K562 (cell line): ENCODE results near the gene RBBP4. TPM values are rescaled to one million over a fixed set of nuclear protein-coding genes. Genes with fewer than 3 reads are reported as not detected.

ENCODE experiments used
- ARID2 ChIP-seq: fragments of 450-650 bp; IDR thresholded peaks from 2 replicates; pipeline ENCODE4 v1.6.1; 2017; ENCODE audit warnings: antibody characterized with exemption, mild to moderate bottlenecking
- GMEB1 ChIP-seq: fragments of 250-450 bp; sonication (Bioruptor Pico); IDR thresholded peaks from 2 replicates; pipeline ENCODE4 v1.4.0; 2020; ENCODE audit warnings: mild to moderate bottlenecking
- MAFG ChIP-seq: fragments of 450-650 bp; conservative IDR thresholded peaks from 2 replicates; pipeline ENCODE4 v1.6.1; 2016; ENCODE audit warnings: missing genetic modification characterization, missing compliant biosample characterization
- MYBL2 ChIP-seq, 2 experiments: fragments of 450-650 bp in 1 of 2; sonication (generic) in 1 of 2; formaldehyde crosslinking in 1 of 2; IDR thresholded peaks; 2 replicates each; pipeline versions ENCODE4 v1.6.1 to v1.8.1; 2017 to 2022; ENCODE audit warnings: borderline replicate concordance in 1 of 2, inconsistent platforms in 1 of 2, low read depth in 1 of 2, mild to moderate bottlenecking in 1 of 2, missing genetic modification reagents in 1 of 2, moderate library complexity in 1 of 2
- NFE2L1 ChIP-seq: fragments of 450-650 bp; IDR thresholded peaks from 2 replicates; pipeline ENCODE4 v1.6.1; 2016; ENCODE audit warnings: missing genetic modification characterization, low read depth, mild to moderate bottlenecking, missing compliant biosample characterization, moderate library complexity, borderline replicate concordance
- PCBP2 ChIP-seq: fragments of 200-400 bp; formaldehyde crosslinking; IDR thresholded peaks from 2 replicates; pipeline ENCODE4 v1.6.1; 2018; ENCODE audit warnings: low read length, low read depth, mild to moderate bottlenecking, moderate library complexity; ENCODE audit not compliant: poor library complexity, severe bottlenecking
- POLR2AphosphoS5 ChIP-seq: IDR thresholded peaks from 2 replicates; pipeline ENCODE4 v1.6.1; 2011; ENCODE audit warnings: mild to moderate bottlenecking, low read depth, low read length, moderate library complexity; ENCODE audit not compliant: control insufficient read depth, insufficient read depth
- ZBTB34 ChIP-seq: fragments of 250-450 bp; sonication (Bioruptor Pico); IDR thresholded peaks from 2 replicates; pipeline ENCODE4 v1.8.0; 2021; ENCODE audit warnings: mild to moderate bottlenecking, moderate library complexity
- ZBTB49 ChIP-seq: sonication (generic); formaldehyde crosslinking; IDR thresholded peaks from 2 replicates; pipeline ENCODE4 v1.8.0; 2022; ENCODE audit warnings: missing genetic modification reagents, mild to moderate bottlenecking, borderline replicate concordance
- ZMIZ1 ChIP-seq, 2 experiments: fragments of 150-350 bp in 1 of 2; IDR thresholded peaks; 2 replicates each; pipeline ENCODE4 v1.6.1; 2012 to 2016; ENCODE audit warnings: low read depth in 2 of 2, low read length in 2 of 2, mild to moderate bottlenecking in 1 of 2, moderate library complexity in 1 of 2
- ZNF263 ChIP-seq: sonication (generic); formaldehyde crosslinking; IDR thresholded peaks from 2 replicates; pipeline ENCODE4 v1.8.0; 2022; ENCODE audit warnings: mild to moderate bottlenecking, missing genetic modification reagents, borderline replicate concordance
- ZNF277 ChIP-seq: fragments of 250-450 bp; sonication (Bioruptor Pico); IDR thresholded peaks from 2 replicates; pipeline ENCODE4 v1.8.0; 2022; ENCODE audit warnings: inconsistent platforms, mild to moderate bottlenecking, moderate library complexity, borderline replicate concordance
- ZNF3 ChIP-seq: fragments of 250-450 bp; sonication (Bioruptor Pico); IDR thresholded peaks from 2 replicates; pipeline ENCODE4 v1.5.0; 2021; ENCODE audit warnings: mild to moderate bottlenecking, moderate library complexity
- ZNF668 ChIP-seq: fragments of 250-450 bp; sonication (Bioruptor Pico); IDR thresholded peaks from 2 replicates; pipeline ENCODE4 v1.8.0; 2022; ENCODE audit warnings: mild to moderate bottlenecking, inconsistent platforms
- polyA plus RNA-seq, 8 experiments: library from polyadenylated mRNA; depleted of rRNA in 4 of 8; stranded (reverse) in 5 of 8; unstranded in 3 of 8; fragments of >200 nt; fragmentation: Nextera tagmentation in 2 of 8; fragmentation: Illumina TruSeq in 1 of 8; extraction: Ambion mirVana in 2 of 8; extraction: Trizol in 1 of 8; gene quantifications; 2 replicates each; pipeline versions ENCODE4 v1.2.1 to v1.2.3, GENCODE V29; 2011 to 2014; ENCODE audit warnings: inconsistent platforms in 1 of 8, missing spikeins in 1 of 8
- total RNA-seq, 7 experiments: library from RNA; depleted of rRNA in 6 of 7; stranded (reverse); fragments of >200 nt in 6 of 7; fragmentation: Illumina TruSeq in 2 of 7; extraction: Trizol in 2 of 7; gene quantifications; 2 replicates each; pipeline versions ENCODE4 v1.2.1 to v1.2.3, GENCODE V29; 2011 to 2021; ENCODE audit warnings: low replicate concordance in 1 of 7

Gene RBBP4
- total and polyA plus RNA-seq, 9 of the 15 experiments (the other 6 are each of a cell fraction or from before 2014, with no cell fraction given) = 185 to 409 (median 259) TPM

- TF ChIP-seq ZMIZ1 (IDR thresholded peaks at IDR 0.05; ENCODE audit: low read depth in 2 of 2, low read length in 2 of 2) (0 out of 4 replicates have a peak, but pooled peaks of 1 of the 2 experiments have one; percentile 28), ZBTB34 (peak; percentile 93), ZNF3 (CRISPR knock-in tag) (no peak), NFE2L1 (tag) (peak; percentile 65; the same call in 1 of the 2 replicates), ZNF668 (CRISPR knock-in tag) (peak; percentile 95), ZNF277 (CRISPR knock-in tag) (no peak), MYBL2 (IDR thresholded peaks at IDR 0.05; ENCODE audit: low read depth) (peak; percentile 60; the same call in 1 of the 2 replicates), MYBL2 (CRISPR knock-in tag; IDR thresholded peaks at IDR 0.05; ENCODE audit: borderline replicate concordance) (peak; percentile 24; the same call in 1 of the 2 replicates), PCBP2 (no peak), GMEB1 (CRISPR knock-in tag) (peak; percentile 89), MAFG (tag) (peak; percentile 53), ZNF263 (peak; percentile 66; the same call in 1 of the 2 replicates), ARID2 (0 out of 2 replicates have a peak, but pooled peaks have one; percentile 7), POLR2AphosphoS5 (peak; percentile 57), ZBTB49 (CRISPR knock-in tag) (peak; percentile 77; the same call in 1 of the 2 replicates)
Measured at GRCh38 chr1:32650752-32651460, at the start of gene RBBP4 (continued).
